HepG2 (cell line): ENCODE results near the gene SEMA7A. TPM values are rescaled to one million over a fixed set of nuclear protein-coding genes. Genes with fewer than 3 reads are reported as not detected.

Source experiments
- ATAC-seq: fragments of 200-7000 bp; cut with Tn5 transposase; 3 replicates; pipeline ENCODE4 v1.9.1; 2020; ENCODE audit warnings: mild to moderate bottlenecking, moderate library complexity
- BruUV-seq: library from RNA; stranded (reverse); fragments of 400-500 nt; replicated peaks from 2 replicates; lab custom pipeline; 2021; lab: Mats Ljungman, UMichigan
- CTCF ChIA-PET: fragments of 300-600 bp; formaldehyde crosslinking; extraction: SDS; loops from one replicate; lab custom pipeline; 2021; ENCODE audit warnings: low total read pairs, inconsistent platforms, low intra/inter-chr PET ratio; lab: Yijun Ruan, JAX
- POLR2A ChIA-PET: fragments of 350-600 bp; sonication (Branson Sonifier 250); formaldehyde crosslinking; loops from one replicate; lab custom pipeline; 2020; ENCODE audit warnings: antibody characterized with exemption, inconsistent platforms; lab: Yijun Ruan, JAX
- DNase-seq: peaks from one replicate; pipeline ENCODE4 v3.0.0-alpha.2; 2015; ENCODE audit warnings: low spot score
- FAIRE-seq: peaks from 3 replicates; lab custom pipeline; 2011; peaks lifted over from hg19 to GRCh38; lab: Jason Lieb, UNC
- H2AFZ ChIP-seq: one replicate; pipeline ENCODE4 v1.6.1; 2011; ENCODE audit warnings: low read length, inconsistent platforms
- H3K27ac ChIP-seq: fragments of 300-600 bp; 3 replicates; pipeline ENCODE4 v1.8.0; 2011; ENCODE audit warnings: mixed run types, mild to moderate bottlenecking, mixed read lengths, low read length, inconsistent platforms; ENCODE audit not compliant: insufficient read depth; ENCODE audit errors: extremely low read length
- H3K27me3 ChIP-seq, 2 experiments: fragments of 200-600 bp in 1 of 2; 2 replicates in 1 of 2; 3 replicates in 1 of 2; pipeline versions ENCODE4 v1.6.0 to v1.8.0; 2011; ENCODE audit warnings: low read length in 2 of 2, mild to moderate bottlenecking in 2 of 2, moderate library complexity in 2 of 2, inconsistent platforms in 1 of 2; ENCODE audit not compliant: insufficient read depth in 2 of 2, control insufficient read depth in 1 of 2
- H3K36me3 ChIP-seq, 2 experiments: fragments of 200-600 bp in 1 of 2; replicated peaks in 1 of 2; 2 replicates in 1 of 2; 3 replicates in 1 of 2; pipeline versions ENCODE4 v1.5.1 to v1.8.0; 2011; ENCODE audit warnings: low read length in 2 of 2, inconsistent platforms in 1 of 2; ENCODE audit not compliant: insufficient read depth in 2 of 2, control insufficient read depth in 1 of 2
- H3K4me1 ChIP-seq: 2 replicates; pipeline ENCODE4 v1.5.1; 2012; ENCODE audit warnings: low read length, inconsistent platforms; ENCODE audit not compliant: insufficient read depth
- H3K4me2 ChIP-seq: 2 replicates; pipeline ENCODE4 v1.6.0; 2011; ENCODE audit warnings: low read depth, low read length, inconsistent platforms
- H3K4me3 ChIP-seq, 3 experiments: fragments of 200-600 bp in 1 of 3; sonication (generic), shearing (Covaris generic) in 1 of 3; replicated peaks in 1 of 3; 2 replicates each; pipeline ENCODE4 v1.5.1; 2011 to 2016; ENCODE audit warnings: low read length in 3 of 3, inconsistent platforms in 2 of 3, low read depth in 2 of 3, mild to moderate bottlenecking in 2 of 3, control low read depth in 1 of 3, mixed read lengths in 1 of 3; ENCODE audit not compliant: insufficient read depth in 1 of 3
- H3K79me2 ChIP-seq: one replicate; pipeline ENCODE4 v1.6.1; 2011; ENCODE audit warnings: low read length, inconsistent platforms; ENCODE audit not compliant: insufficient read depth
- H3K9ac ChIP-seq: 2 replicates; pipeline ENCODE4 v1.6.0; 2011; ENCODE audit warnings: mild to moderate bottlenecking, low read depth, low read length, inconsistent platforms; ENCODE audit not compliant: insufficient read depth
- H3K9me3 ChIP-seq: 2 replicates; pipeline ENCODE4 v1.5.1; 2012; ENCODE audit warnings: mild to moderate bottlenecking, low read length
- H4K20me1 ChIP-seq: 2 replicates; pipeline ENCODE4 v1.6.0; 2011; ENCODE audit warnings: inconsistent platforms, mild to moderate bottlenecking, low read length, moderate library complexity; ENCODE audit not compliant: insufficient read depth
- KAT2B ChIP-seq: fragments of 150-350 bp; IDR thresholded peaks from 2 replicates; pipeline ENCODE4 v1.6.1; 2014; ENCODE audit warnings: low read depth, low read length, borderline replicate concordance
- NFRKB ChIP-seq: fragments of 450-650 bp; IDR thresholded peaks from 2 replicates; pipeline ENCODE4 v1.6.1; 2017
- NFYC ChIP-seq: IDR thresholded peaks from 2 replicates; pipeline ENCODE4 v1.6.1; 2016; ENCODE audit warnings: missing genetic modification reagents, missing compliant biosample characterization
- NR1H2 ChIP-seq: sonication (generic); formaldehyde crosslinking; IDR thresholded peaks from 2 replicates; pipeline ENCODE4 v1.8.1; 2022; ENCODE audit warnings: low read depth, missing genetic modification reagents, borderline replicate concordance
- POLR2A ChIP-seq, 2 experiments: IDR thresholded peaks; 2 replicates each; pipeline ENCODE4 v1.6.1; 2011; ENCODE audit warnings: low read depth in 2 of 2, low read length in 2 of 2, mild to moderate bottlenecking in 1 of 2, moderate library complexity in 1 of 2; ENCODE audit not compliant: insufficient read depth in 1 of 2
- PPARG ChIP-seq: conservative IDR thresholded peaks from 2 replicates; pipeline ENCODE4 v1.6.1; 2016; ENCODE audit warnings: missing biosample characterization, missing genetic modification reagents
- SALL1 ChIP-seq: sonication (generic); formaldehyde crosslinking; IDR thresholded peaks from 2 replicates; pipeline ENCODE4 v1.8.0; 2022; ENCODE audit warnings: mild to moderate bottlenecking, missing genetic modification reagents
- TBL1XR1 ChIP-seq: fragments of 150-350 bp; IDR thresholded peaks from 2 replicates; pipeline ENCODE4 v1.6.1; 2014; ENCODE audit warnings: borderline replicate concordance, low read length; ENCODE audit not compliant: partially characterized antibody
- TCF7 ChIP-seq: sonication (generic); IDR thresholded peaks from 2 replicates; pipeline ENCODE4 v1.6.1; 2016; ENCODE audit warnings: antibody characterized with exemption, low read depth
- TCF7L2 ChIP-seq: IDR thresholded peaks from 2 replicates; pipeline ENCODE4 v1.6.1; 2011; ENCODE audit warnings: mild to moderate bottlenecking, low read depth, low read length, moderate library complexity
- ZBTB44 ChIP-seq: sonication (generic); formaldehyde crosslinking; IDR thresholded peaks from 2 replicates; pipeline ENCODE4 v1.4.0; 2020; ENCODE audit warnings: missing genetic modification reagents
- ZNF3 ChIP-seq: IDR thresholded peaks from 2 replicates; pipeline ENCODE4 v1.7.0; 2017; ENCODE audit warnings: inconsistent platforms
- ZNF326 ChIP-seq: sonication (generic); formaldehyde crosslinking; IDR thresholded peaks from 2 replicates; pipeline ENCODE4 v1.4.0; 2020; ENCODE audit warnings: missing genetic modification reagents, borderline replicate concordance
- ZNF878 ChIP-seq: sonication (generic); formaldehyde crosslinking; IDR thresholded peaks from 2 replicates; pipeline ENCODE4 v1.8.1; 2023; ENCODE audit warnings: mild to moderate bottlenecking, missing genetic modification reagents, moderate library complexity
- ZSCAN31 ChIP-seq: sonication (generic); formaldehyde crosslinking; IDR thresholded peaks from 2 replicates; pipeline ENCODE4 v1.5.0; 2020; ENCODE audit warnings: low read depth, mild to moderate bottlenecking, missing genetic modification reagents
- WGBS: methylation state at CpG from one replicate; pipeline ENCODE4 v1.1.6; 2017; ENCODE audit warnings: low lambda C conversion rate; 5-methylcytosine and 5-hydroxymethylcytosine counted together
- in situ Hi-C: cut with HindIII; loops from 2 replicates; pipeline ENCODE4 v1.10.0; 2017; ENCODE audit warnings: low pct_unique_long_range_greater_than_20kb; ENCODE audit not compliant: extremely low pct_ligation_motif_present
- intact Hi-C: fragments of 100-400 bp; cut with micrococcal nuclease; formaldehyde crosslinking; loops from one replicate; pipeline ENCODE4 v1.10.0; 2022; ENCODE audit not compliant: unreplicated experiment
- polyA plus RNA-seq, 8 experiments: library from polyadenylated mRNA; depleted of rRNA in 3 of 8; stranded (reverse) in 7 of 8; unstranded in 1 of 8; fragments of >200 nt; fragmentation: Illumina TruSeq in 4 of 8; extraction: Trizol in 4 of 8; gene quantifications; 2 replicates each; pipeline versions ENCODE4 v1.2.1 to v1.2.3, GENCODE V29; 2011 to 2016; ENCODE audit warnings: low read depth in 4 of 8, missing spikeins in 1 of 8, mixed read lengths in 1 of 8; ENCODE audit not compliant: insufficient read depth in 1 of 8
- total RNA-seq, 5 experiments: library from RNA; depleted of rRNA; stranded (reverse); fragments of >200 nt; fragmentation: Illumina TruSeq; extraction: Trizol; gene quantifications; 2 replicates each; pipeline ENCODE4 v1.2.3, GENCODE V29; 2016; ENCODE audit warnings: low read depth in 1 of 5
- TF ChIP-seq, protein P1 (sequence below): sonication (generic); formaldehyde crosslinking; IDR thresholded peaks from 2 replicates; pipeline ENCODE4 v1.4.0; 2020; ENCODE audit warnings: missing genetic modification reagents
- TF ChIP-seq, protein P2 (sequence below): IDR thresholded peaks from 2 replicates; pipeline ENCODE4 v1.6.1; 2016; ENCODE audit warnings: low read depth

The SEMA7A gene
- total and polyA plus RNA-seq, 2 of the 13 experiments (the other 11 are each of a cell fraction or from before 2014, with no cell fraction given): 9.0 to 15.8 TPM

- TF ChIP-seq PPARG (CRISPR knock-in tag) (no peak), ZSCAN31 (CRISPR knock-in tag) (no peak), NR1H2 (CRISPR knock-in tag) (no peak), TCF7L2 (no peak), ZNF326 (CRISPR knock-in tag) (no peak), POLR2A (IDR thresholded peaks at IDR 0.05; ENCODE audit: insufficient read depth in 1 of 2, low read depth in 2 of 2, low read length in 2 of 2) (no peak), ZBTB44 (CRISPR knock-in tag) (no peak), TCF7 (no peak), NFRKB (no peak), SALL1 (no peak), NFYC (CRISPR knock-in tag) (no peak), ZNF878 (CRISPR knock-in tag) (no peak), TBL1XR1 (no peak), ZNF3 (CRISPR knock-in tag) (no peak), KAT2B (no peak)
- TF ChIP-seq, protein P1, sequence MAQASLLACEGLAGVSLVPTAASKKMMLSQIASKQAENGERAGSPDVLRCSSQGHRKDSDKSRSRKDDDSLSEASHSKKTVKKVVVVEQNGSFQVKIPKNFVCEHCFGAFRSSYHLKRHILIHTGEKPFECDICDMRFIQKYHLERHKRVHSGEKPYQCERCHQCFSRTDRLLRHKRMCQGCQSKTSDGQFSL (CRISPR knock-in tag): no peak
- TF ChIP-seq, protein P2, sequence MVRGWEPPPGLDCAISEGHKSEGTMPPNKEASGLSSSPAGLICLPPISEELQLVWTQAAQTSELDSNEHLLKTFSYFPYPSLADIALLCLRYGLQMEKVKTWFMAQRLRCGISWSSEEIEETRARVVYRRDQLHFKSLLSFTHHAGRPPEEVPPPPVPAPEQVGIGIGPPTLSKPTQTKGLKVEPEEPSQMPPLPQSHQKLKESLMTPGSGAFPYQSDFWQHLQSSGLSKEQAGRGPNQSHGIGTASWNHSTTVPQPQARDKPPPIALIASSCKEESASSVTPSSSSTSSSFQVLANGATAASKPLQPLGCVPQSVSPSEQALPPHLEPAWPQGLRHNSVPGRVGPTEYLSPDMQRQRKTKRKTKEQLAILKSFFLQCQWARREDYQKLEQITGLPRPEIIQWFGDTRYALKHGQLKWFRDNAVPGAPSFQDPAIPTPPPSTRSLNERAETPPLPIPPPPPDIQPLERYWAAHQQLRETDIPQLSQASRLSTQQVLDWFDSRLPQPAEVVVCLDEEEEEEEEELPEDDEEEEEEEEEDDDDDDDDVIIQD: no peak
- Histone ChIP-seq H3K9ac (no peak overlapping the region), H3K9me3 (no peaks in the 10 kb centered on the region), H2AFZ (no peak overlapping the region), H3K4me2 (no peak overlapping the region), H3K4me3 (no peak overlapping the region), H3K27ac (no peak overlapping the region), H3K27me3 (peaks cover 3 to 23% of the 10 kb centered on the region in 2 experiments), H3K79me2 (no peaks in the 10 kb centered on the region), H3K4me1 (peaks cover 32% of the 10 kb centered on the region), H3K36me3 (no peaks in the 10 kb centered on the region), H4K20me1 (no peaks in the 10 kb centered on the region)
- FAIRE-seq: no peak
- WGBS: 94% methylated on average over 3 of the region's 3 CpGs
- intact Hi-C loops: no loop called here
- ChIA-PET CTCF (no interaction called here), POLR2A (interaction anchor here (1.1 kb wide), 1 partner anchor 73 kb away, joined by 3 read pairs; no protein-coding TSS in a partner anchor)
- DNase-seq: no peak
- in situ Hi-C loops: no loop called here
- BruUV-seq: no TSS peak
- ATAC-seq: no peak
These were observed 65.6 kb downstream of the SEMA7A start for GRCh38 chr15:74368121-74368520.
